NCI-H2196 treated with DMSO at 0.1 percent for 48 hours (cell line): ENCODE results near the gene SGCA.

Source experiments
- DNase-seq: peaks from one replicate; lab custom pipeline; 2025; ENCODE audit not compliant: unreplicated experiment; lab: John Stamatoyannopoulos, UW

The SGCA gene

DNA sequence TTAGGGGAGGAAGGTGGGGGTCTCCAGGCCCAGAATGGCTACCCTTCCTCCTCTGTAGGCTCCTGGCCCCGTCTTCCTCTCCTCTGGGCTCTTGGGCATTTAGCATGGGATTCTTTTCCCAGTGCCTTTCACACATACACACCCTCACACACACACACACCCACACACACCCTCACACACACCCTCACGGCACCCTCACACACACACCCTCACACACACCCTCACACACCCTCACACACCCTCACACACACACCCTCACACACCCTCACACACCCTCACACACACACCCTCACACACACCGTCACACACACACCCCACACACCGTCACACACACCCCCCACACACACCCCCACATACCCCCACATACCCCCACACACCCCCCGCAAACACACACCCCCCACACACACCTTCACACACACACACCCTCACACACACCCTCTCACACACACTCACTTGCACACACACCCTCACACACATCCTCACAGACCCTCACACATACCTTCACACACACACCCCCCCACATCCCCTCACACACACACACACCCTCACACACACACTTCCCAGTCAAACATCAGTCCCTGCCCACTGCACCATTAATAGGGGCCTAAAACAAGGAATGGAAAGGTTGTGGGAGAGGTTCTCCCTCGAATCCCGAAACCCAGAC is 845 bp downstream of the SGCA start:
- no peak for DNase-seq

GRCh38 chr17:50167371-50167770 is 1.6 kb downstream of the SGCA start:
- DNase-seq = no peak

DNA sequence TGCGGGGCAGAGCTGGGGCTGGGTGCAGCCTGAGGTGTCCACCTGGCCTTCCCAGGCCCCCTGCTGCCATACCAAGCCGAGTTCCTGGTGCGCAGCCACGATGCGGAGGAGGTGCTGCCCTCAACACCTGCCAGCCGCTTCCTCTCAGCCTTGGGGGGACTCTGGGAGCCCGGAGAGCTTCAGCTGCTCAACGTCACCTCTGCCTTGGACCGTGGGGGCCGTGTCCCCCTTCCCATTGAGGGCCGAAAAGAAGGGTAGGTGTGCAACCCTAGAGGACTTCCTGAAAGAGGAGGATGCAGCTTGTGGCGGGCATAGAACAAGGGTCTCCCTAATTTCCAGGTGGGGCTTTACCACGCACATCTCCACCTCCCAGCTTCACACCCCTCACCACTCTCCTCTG is 2.5 kb downstream of the SGCA start:
- no peak for DNase-seq

DNA sequence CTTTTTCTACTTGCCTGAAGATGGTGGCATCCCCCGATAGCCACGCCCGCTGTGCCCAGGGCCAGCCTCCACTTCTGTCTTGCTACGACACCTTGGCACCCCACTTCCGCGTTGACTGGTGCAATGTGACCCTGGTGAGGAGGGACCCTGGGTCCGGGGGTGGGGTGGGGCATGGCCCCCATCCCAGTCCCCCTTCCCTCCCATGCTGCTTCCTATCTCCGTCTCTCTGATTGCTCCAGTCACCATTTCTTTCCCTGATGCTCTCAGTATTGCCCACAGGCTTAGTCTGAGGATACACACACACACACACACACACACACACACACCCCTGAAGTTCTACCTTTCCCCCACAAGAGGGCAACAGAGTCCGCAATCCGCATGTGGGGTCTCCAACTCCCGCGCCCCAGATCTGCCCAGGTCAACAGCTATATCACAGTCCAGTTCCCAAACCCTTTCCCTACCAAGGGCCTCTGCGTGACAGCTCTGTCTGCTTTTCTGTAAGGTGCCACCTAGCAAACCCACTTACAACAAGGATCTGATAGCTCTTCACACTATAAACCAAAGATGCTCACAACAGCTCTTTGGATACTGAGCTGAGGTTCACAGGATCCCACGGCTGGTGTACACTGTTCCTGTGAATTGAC is 3.4 kb downstream of the SGCA start:
- DNase-seq = peak; percentile 22

DNA sequence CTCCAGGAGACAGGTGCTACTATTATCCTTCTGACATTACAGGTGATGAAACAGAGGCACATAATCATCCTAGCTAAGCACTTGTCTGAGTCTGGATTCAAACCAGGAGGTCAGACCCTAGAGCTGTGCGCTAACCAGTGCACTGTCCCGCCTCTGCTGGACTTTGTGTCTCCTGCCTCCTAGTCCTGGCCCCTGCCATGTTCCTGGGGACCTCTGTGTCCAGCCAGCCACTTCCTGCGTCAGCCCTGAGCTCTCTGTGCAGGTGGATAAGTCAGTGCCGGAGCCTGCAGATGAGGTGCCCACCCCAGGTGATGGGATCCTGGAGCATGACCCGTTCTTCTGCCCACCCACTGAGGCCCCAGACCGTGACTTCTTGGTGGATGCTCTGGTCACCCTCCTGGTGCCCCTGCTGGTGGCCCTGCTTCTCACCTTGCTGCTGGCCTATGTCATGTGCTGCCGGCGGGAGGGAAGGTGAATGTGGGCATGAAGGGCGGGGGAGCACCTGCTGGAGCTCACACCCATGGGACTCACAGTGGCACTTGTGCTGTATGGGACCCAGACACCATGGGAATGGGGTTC is 4.2 kb downstream of the SGCA start:
- no peak for DNase-seq

GRCh38 chr17:50170662-50171370 is 5.0 kb downstream of the SGCA start:
- no peak for DNase-seq

DNA sequence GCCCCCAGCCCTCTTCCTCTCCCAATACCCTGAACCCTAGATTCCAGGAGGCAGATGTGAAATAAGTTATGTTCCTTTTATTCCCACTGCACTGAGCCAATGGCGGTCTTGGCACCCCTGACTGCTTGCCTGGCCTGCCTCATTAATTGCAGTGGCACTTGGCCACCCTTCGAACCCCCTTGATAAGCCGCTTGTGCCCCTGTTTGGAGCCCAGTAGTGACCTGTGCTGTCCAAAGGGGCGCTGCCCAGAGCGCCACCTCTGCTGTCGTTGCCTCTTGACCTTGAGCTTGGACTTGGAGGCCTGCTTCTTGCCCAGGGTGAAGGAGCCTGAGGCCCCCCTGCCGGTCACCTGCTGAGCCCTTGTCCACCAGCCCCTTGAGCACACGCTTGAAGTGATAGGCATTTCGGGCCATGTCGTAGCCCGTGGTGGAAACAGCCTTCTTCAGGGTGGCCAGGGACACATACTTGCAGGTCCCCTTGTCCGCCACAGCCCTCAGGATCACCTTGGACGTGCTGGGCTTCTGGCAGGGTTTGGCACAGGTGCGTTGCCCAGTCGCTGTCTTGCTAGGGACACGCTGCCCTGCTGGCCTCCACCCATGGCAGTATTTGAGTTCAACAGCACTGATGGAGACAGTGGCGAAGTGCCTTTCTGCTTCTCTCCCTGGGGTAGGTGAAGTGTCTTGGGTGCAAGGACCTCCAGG is 5.7 kb downstream of the SGCA start:
- no peak for DNase-seq

- DNase-seq = no peak
Observed at GRCh38 chr17:50172130-50172529, 6.3 kb downstream of the SGCA start.

DNA sequence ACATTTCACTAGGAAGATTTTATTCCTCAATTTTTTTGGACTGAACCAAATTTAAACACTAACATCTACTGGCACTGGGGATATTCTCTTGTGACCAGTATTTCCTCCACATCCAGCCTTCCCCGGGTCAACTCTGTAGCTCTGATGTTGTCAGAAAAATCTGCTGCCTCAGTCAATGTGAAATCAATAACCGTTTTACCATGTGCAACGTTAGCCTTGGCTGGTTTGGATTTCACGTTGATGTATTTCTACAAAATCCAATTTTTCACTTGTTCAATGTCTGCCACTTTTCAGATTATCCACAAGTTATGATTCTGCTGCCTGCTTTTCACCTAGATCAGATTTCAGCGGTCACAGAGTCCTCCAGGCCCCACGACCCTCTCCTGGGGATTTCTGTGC is 7.1 kb downstream of the SGCA start:
- DNase-seq = no peak

DNA sequence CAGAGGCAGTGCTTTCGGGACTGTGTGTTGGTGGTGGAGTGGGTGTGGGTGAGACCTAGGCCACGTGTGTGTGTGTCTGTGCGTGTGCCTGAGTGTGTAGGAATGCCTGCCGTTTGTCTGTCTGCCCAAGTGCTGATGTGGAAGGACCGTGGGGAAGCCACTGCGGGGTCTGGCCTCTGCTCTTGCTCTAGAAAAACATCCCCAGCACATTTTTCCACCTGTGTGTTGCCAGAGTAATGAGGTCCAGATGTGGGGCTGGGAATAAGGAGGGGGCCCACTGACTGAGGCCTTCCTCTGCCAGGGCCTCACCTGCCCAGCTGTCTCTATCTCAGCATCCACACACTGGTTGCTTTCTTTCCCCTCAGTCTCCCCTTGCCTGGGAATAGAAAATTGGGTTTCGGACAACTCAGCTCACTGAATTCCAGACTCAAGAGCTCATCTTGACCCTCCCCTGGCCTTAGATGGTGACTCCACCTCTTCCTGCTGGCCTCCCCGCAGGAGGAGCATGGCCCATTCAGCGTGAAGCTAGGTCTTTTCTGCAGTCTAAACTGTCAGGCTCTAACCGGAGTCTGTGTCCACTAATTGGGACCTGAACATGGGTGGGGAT is 7.6 kb downstream of the SGCA start:
- DNase-seq = no peak

GRCh38 chr17:50174444-50174843 is 8.6 kb downstream of the SGCA start:
- no peak for DNase-seq

DNA sequence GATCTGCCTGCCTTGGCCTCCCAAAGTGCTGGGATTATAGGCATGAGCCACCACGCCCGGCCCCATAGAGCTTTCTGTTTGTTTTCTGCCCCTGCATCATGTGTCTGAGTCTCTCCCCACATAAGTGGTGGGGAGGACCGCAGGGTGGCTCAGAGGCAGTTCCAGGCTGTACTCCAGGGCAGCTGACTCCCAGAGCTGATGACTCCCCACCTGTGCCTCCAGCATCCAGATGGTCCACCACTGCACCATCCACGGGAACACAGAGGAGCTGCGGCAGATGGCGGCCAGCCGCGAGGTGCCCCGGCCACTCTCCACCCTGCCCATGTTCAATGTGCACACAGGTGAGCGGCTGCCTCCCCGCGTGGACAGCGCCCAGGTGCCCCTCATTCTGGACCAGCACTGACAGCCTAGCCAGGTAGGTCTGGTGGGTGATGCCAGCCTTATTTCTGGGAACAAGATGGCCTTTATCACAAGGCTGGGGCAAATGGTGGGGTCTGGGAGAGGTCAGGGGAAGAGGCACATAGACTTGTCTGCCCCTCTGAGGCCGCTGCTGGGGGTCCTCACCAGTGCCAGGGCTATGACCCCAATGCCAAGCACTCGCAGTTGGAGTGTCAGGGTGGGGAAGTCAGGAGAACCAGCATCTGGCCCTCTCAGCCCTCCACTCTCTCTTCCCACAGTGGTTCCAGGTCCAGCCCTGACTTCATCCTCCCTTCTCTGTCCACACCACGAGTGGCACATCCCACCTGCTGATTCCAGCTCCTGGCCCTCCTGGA is 9.4 kb downstream of the SGCA start:
- DNase-seq = no peak

DNA sequence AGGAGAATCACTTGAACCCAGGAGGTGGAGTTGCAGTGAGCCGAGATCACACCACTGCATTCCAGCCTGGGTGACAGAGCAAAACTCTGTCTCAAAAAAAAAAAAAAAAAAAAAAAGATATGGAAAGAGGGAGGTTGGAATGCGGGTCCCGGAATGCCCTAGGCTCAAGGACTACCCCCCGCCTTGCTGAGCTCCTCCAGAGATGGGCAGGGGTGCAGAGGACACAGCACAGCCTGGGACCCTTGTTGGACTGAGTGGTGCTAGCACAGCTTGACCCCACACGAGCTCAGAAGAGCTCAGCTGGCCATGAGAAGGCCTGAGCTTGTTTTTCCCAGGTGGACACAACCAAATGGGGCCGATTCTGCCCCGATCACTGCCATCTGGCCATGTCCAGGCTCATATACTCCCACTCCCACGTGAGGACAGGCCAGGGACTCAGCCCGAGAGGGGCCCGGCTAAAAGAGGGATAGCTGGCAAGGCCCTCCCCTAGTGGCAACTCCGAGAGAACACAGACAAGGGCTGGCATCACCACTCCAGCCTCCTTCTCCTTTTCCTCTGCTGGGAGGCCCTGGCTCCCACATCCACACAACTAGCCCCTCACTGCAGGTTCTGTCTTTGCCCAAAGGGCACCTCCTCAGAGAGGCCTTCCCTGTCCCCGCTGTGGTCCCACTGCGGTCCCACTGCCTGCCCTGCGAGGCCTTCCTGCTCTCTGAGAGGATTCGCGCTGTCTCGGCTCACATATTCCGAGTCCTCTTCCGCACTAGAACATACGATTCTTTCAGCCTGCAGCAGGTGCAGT is 11.0 kb downstream of the SGCA start:
- no peak for DNase-seq

- no peak for DNase-seq
Observed at GRCh38 chr17:50177476-50177875, 11.7 kb downstream of the SGCA start.

DNA sequence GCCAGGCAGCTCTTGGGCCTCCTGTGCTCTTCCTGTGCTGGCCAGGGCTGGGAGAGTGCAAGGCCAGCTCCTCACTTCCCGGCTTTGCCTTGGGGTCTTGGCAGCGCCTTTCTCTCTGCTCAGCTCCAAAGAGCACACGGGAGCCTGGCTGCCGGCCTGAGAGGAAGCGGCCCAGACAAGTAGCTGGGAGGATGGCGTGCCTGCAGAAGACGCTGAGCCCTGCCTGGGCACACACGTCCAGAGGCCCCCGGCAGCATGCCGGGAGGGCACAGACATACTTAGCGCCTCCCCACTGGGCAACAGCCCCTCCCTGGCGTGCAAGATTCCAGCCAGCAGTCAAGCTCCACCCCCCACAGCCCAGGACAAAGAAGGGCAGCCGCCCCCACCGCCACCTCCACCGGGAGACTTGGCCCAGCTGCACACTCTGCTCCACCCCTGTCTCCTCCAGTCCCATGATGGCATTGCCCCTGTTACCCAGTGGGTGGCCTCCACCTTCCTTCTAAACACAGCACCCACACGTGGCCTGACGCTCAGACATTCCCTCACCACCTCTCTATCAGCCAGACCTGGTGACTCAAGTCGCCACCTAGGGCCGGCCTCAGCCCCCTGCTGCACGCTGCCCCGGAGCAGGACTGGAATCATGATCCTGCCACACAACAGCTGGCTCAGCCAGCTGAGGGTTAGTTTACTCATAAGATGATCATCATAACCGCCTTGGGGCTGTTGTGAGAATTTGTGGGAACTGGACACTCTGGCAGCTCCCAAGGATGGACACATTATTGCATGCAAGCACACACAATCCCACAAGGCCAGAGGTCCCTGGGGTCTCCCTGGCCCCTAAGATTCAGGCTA is 12.4 kb downstream of the SGCA start:
- DNase-seq = peak; percentile 90

- DNase-seq = no peak
Observed at GRCh38 chr17:50180111-50180510, 14.3 kb downstream of the SGCA start.

DNA sequence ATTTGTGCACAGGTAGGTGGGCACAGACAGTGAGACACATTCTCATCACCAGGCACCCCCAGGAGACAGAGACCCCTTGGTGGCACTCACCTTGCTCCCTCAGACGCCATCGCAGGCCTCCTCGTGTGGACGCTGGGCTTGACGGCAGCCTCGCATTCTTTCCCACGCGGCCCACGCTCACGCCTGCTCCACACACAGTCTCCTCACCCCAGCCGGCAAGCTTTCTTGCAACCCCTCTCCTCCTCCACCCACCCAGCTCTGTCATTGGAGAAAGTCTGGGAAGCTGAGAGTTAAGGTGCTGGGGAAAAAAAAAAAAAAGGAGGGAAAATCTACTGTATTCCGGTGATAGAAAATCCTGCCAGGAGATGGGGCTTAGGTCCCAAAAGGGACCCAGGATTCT is 14.8 kb downstream of the SGCA start:
- DNase-seq = no peak

DNA sequence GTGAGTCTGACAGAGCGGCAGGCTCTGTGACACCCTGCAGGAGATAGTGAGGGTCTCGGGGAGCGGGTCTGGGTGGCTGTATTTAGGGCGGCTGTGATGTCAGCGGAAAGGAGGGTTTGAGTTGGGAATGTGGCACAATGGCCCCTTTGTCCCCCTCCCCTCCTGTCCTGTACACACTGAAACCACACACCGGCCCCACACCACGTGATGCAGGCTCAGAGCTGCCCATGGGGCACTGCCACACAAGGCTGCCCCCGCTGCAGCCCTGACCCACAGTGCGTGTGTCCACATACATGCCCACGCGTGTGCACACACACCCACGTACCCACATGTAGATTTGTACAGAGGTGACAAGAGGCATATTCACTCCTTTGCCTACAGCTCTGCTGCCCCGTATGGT is 15.3 kb downstream of the SGCA start:
- no peak for DNase-seq
